NOMO-1 treated with DMSO at 0.1 percent for 48 hours (cell line): ENCODE results near the gene PAFAH2.
A peak's percentile ranks its signal among the peaks of the same experiment; 100 is the strongest.
"Not testable (repeated sequence)": the region's sequence is repeated elsewhere in the genome, so short reads cannot be mapped to it uniquely, and the experiment has no call there.

Source experiments
- DNase-seq: peaks from one replicate; lab custom pipeline; 2025; ENCODE audit not compliant: unreplicated experiment; lab: John Stamatoyannopoulos, UW

Gene PAFAH2

DNA sequence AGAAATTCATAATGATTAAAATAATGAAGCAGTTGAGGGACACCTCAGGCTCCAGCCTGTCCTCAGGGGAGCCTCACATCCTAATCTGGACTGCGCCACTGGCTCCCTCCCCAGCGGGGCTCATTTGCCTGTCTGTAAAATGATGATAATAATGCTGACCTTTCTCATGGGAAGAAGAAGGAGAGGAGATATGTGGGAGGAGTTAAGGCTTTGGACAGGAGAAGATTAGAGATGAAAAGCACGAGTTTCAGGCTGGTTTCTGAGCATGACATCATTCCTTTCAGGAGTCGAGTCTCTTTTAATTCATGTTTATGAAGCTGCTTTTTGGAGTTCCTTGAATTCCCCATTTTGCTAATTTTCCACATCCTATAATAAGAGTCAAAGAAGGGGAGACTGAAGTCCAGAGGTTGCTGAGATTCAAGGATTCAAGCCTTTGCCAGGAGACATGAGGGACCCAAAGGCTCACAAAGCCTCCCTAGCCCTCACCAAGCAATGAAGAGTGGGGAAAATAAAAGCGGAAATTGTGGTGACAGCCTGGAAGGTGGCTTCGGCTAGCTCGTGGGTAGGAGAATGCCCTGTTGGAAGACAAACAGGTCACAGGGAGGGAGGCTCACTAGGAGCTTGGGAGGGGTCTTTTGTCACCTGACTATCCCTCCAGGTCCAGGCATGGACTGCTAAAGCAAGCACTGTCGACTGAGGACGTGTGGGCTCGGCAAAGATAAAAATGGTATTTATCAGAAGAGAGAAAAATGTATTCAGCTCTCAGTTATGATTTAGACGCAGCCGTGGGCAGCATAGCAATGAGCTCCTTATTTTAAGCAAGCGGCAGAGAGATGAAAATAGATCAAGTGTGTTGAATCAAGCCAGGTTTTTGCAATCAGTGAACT is 64.1 kb downstream of the PAFAH2 start:
- peak; percentile 7 for DNase-seq

DNA sequence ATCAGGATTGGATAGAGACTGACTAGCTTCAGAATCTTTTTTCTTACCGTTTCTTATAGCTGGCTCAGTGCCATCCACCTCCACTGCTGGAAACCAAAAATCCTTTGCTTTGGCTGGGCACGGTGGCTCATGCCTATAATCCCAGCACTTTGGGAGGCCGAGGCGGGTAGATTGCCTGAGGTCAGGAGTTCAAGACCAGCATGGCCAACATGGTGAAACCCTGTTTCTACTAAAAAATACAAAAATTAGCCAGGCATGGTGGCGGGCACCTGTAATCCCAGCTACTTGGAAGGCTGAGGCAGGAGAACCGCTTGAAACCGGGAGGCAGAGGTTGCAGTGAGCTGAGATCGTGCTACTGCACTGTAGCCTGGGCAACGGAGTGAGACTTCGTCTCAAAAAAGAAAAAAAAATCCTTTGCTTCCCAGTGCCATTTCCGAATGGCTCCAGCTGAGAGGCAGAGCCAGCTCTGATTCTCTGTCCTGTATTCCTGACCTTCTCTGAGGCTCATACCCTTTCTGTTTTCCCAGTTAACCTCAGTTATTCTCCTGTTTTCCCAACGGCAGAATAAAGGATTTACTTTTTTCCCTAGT is 65.0 kb downstream of the PAFAH2 start:
- not testable (repeated sequence) for DNase-seq

DNA sequence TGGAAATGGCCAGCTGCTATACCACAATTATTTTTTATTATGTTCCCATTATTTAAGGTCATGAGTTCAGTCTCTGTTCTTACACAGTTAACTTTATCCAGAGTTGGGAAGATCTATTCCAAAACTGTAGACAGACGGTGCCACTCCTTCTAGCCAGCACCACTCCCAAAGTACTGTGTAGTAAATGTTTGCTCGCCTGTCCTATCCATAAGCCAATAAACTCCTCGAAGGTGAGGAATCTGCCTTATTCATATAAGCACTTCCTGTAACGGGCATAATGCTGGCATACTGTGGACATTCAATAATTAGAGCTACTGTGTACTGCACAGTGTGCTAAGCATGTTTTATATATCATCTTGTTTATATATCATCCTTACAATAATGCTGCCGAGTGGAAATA is 65.5 kb downstream of the PAFAH2 start:
- DNase-seq, result no peak

DNA sequence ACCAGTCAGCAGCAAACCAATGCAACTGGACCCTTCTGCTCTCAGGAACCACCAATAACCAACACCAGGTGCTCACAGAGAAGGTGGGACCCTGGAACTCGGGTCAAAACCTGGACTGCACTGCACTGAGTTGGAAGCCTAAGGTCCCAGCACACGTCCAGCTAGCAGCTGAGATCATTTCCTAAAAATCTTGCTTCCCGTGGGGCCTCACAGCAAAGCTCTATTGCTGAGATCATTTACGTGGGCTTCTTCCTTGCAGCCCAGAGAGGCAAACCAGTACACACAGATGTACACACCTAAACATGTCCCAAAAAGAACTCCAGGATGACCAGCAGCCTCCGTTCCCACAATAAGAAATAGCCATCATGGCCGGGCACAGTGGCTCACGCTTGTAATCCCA is 68.8 kb downstream of the PAFAH2 start:
- DNase-seq, result no peak

DNA sequence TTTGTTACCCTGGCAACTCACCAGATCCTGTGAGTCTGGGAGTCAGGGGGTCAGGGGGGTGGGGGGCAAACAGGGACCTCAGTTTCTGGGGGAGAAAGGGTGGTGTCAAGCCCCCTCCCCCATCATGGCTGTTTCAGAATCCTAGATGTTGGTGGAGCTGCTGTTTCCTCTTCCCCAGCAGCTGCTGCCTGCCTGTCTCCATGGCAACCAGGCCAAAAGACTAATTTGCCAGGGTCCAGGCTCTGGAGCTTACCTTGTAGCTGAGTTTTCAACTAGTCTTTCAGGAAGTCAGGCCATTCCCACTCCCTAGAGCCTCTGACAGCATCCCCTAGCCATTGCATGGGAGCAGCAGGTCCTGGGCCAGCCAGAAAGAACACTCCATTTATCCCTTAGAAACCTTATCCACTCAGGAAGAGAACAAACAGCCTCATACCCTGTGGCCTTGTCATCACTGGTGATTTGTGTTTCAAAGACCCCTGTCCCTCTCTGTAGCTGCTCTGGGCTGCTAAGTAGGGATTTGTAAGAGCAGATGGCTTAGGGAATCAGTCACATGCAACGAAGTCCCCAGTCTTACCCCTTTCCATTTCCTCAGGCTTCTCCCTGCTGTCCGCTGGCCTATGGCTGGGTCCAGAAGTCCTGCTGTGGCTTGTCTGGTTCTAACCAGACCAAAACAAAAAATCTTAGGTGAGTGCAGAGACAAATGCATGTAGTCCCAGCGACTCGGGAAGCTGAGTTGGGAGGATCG is 70.2 kb downstream of the PAFAH2 start:
- DNase-seq, result no peak

- no peak for DNase-seq
Observed at GRCh38 chr1:25926731-25927496, 70.9 kb downstream of the PAFAH2 start.

DNA sequence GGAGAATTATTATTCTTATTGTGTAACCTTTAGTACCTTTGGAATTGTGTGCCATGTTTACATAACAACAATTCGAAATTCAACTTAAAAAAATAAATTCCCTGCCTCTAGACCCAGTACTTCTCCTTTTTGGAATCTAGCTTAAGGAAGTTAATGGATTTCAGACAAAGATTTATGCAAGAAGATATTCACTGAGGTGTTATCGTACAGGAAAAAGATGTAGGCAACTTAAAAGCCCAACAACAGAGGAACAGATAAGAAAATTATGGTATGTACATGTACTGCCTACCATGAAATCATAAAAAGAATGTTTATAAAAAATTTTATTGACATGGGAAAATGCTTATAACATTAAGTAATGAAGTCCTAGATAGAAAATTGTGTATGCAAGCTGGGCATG is 73.4 kb downstream of the PAFAH2 start:
- peak; percentile 13 for DNase-seq

GRCh38 chr1:25922971-25923552 is 74.8 kb downstream of the PAFAH2 start:
- DNase-seq, result peak; percentile 52

- peak; percentile 21 for DNase-seq
Observed at GRCh38 chr1:25922056-25922970, 75.5 kb downstream of the PAFAH2 start.

GRCh38 chr1:25918615-25919014 is 79.2 kb downstream of the PAFAH2 start:
- no peak for DNase-seq

GRCh38 chr1:25917996-25918395 is 79.9 kb downstream of the PAFAH2 start:
- no peak for DNase-seq

DNA sequence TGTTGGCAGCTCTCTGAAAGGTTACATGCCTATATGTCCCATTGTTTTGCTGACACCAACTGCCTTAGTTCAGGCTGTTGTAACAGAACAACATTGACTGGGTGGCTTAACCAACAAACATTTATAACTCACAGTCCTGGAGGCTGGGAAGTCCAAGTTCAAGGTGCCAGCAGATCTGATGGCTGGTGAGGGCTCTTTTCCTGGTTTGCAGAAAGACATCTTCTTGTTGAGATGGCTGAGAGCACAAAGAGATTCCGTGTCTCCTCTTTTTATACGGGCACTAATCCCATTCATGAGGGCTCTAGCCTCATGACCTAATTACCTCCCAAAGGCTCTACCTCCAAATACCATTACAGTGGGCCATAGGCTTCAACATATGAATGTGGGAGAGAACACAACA is 81.4 kb downstream of the PAFAH2 start:
- DNase-seq, result no peak

DNA sequence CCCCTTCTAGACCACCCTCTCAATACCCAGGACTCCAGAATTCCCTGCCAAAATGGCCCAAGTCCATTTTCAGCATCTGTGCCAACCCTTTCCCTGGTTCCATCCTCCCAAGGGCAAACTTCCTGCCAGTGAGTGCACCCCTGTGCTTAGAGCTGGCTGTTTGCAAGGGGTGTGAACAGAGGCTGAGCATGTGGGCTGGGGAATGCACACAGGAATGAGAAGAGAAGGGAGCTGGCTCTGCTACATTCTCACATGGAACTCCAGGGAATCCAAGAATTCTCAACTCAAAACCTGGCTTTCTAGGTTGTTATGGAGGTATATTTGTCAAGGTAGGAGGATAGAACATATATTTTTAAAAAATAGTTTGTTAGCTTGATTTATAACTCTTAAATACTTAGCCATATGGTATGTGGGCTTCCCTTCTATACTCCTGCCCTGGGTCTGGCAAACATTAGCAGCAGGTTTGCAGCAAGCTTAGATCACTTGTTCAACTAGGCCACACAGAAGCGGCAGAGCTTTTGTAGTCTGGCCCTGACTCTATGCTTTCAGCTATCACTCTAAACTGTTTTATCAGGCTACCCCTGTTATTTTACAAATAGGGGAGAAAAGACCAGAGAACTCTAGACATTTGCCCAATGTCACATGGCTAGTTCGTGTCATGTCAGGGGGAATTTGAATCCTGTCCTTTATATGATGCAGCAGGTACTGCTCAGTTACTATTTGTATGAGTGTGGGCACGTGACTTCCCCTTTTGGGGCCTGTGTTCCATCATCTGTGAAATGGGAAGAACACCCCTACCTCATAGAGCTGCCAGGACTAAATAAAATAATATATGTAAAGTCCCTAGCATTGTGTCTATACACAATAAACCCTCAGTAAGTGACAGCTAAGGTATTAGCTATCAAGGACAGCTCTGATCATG is 83.5 kb downstream of the PAFAH2 start:
- no peak for DNase-seq

DNA sequence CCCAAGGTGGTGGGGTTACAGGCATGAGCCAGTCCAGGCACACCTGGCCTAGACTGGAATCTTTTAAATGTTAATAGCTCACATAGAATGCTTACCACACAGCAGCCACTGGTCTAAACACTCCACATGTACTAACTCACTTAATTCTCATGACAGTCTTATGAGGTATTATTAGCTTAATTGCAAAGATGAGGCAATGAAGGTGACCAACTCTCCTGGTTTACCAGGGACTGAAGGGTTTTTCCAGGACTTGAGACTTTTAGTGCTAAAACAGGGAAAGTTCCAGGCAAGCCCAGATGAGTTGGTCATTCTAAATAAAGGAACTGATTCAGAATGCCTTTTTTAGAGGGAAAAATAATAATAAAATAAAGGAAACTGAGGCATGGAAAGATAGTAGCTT is 84.7 kb downstream of the PAFAH2 start:
- DNase-seq, result no peak

- DNase-seq, result no peak
Observed at GRCh38 chr1:25912076-25912831, 85.6 kb downstream of the PAFAH2 start.

DNA sequence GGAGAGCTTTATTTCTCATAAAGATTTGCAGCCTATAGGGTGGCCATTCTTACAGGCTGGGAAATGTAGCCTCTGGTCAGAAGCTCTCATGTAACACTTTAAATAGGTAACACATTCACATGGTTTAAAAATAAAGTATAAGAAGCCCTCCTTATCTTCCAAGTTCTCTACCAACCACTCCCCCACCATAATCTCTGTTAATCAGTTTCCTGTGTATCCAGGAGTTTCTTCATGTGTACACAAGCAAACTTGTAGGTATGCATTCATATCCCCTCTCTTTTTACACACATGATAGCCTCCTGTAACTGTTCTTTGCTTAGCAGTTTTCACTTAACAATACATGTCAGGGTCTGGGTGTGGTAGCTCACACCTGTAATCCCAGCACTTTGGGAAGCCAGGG is 86.7 kb downstream of the PAFAH2 start:
- DNase-seq, result no peak
